Astrocyte of the spinal cord (primary cell): ENCODE data around the gene TECPR1.

Source experiments
- DNase-seq: peaks from one replicate; pipeline ENCODE4 v3.0.0; 2011; ENCODE audit warnings: low read depth, low spot score
- H3K4me3 ChIP-seq: 2 replicates; pipeline ENCODE4 v1.5.1; 2011; ENCODE audit warnings: low read depth, mild to moderate bottlenecking, low read length, moderate library complexity
- CTCF ChIP-seq: IDR thresholded peaks from 2 replicates; pipeline ENCODE4 v1.5.1; 2012; ENCODE audit warnings: low read depth, mild to moderate bottlenecking, low read length, inconsistent platforms
- in situ Hi-C: cut with HindIII; loops from 2 replicates; pipeline ENCODE4 v1.10.0; 2017; ENCODE audit warnings: low sequenced_read_pairs

The TECPR1 gene

DNA sequence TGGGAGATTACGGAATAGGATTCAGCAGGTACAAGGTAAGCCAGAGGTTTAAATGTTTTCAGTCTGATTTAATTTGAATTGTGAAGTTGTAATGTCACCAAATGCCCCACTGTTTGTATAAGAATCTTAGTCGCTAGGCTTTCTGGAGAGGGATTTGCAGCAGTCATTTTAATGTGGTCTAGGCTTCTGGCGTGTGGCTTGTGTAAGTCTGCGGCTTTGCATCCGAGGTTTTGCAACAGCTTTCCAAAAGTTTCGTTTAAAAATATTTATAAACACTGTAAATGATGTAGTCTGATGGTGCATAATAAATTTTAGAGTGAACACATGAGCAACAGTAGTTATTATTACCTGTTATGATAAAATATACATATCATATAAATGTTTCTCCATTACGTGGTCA, 66.9 kb downstream of the TECPR1 start:
- H3K4me3 ChIP-seq = no peak overlapping the region
- DNase-seq = no peak
- in situ Hi-C loops = no loop called here
- no peak for TF ChIP-seq CTCF

DNA sequence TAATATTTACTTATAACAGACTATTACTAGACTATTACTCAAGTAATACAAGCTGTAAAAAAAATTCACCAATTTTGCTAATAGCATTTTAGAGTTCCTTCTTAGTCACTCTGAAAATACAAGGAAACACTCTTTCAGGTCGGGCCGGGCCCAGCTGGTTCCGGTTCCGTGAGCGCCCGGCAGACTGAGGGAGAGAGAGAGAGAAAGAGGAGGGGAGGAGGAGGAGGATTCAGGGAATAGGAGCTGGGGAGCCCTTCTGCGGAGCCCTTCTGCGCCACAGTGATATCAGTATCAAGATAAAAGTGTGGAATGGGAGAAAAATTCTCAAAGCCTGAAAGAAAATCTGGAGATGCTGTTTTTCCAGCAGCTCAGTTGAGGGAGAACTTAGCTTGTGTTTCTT, 71.3 kb downstream of the TECPR1 start:
- no peak for DNase-seq
- in situ Hi-C loops = no loop called here
- no peak for TF ChIP-seq CTCF
- H3K4me3 ChIP-seq = no peak overlapping the region

DNA sequence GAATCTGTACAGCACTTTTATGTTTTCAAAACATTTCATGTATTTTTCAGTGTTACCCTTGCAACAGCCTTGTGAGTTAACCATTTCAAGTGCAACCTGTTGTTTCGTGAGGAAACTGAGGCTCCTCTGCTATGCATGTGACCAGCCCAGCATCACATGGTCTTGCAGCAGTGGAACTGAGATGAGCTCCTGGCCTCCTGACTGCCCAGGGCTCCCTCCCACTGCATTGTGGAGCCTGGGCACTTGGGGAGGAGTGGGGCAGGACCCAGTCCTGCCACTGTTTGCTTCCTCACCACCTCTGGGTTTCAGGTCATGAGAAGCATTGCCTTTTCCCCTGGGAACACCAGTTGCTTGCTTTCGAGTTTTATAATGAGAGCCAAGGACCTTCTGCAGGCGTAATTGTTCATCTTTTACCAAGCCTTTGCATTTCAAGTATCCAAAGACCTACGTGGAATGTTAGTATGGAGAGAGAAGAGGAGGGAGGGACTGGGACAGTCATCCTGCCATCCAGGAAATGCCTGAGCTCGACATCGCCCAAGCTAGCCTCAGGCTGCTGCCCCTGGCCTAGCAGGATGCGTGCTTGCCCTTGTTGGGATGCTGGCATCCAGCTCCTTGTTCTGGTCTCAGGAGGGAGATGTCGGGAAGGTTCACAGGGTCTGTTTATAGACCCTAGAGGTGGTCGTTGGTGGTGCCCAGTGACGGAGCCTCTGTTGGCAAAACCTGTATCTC, 73.1 kb downstream of the TECPR1 start:
- no peak for DNase-seq
- no peak for TF ChIP-seq CTCF
- H3K4me3 ChIP-seq = no peak overlapping the region
- in situ Hi-C loops = no loop called here

DNA sequence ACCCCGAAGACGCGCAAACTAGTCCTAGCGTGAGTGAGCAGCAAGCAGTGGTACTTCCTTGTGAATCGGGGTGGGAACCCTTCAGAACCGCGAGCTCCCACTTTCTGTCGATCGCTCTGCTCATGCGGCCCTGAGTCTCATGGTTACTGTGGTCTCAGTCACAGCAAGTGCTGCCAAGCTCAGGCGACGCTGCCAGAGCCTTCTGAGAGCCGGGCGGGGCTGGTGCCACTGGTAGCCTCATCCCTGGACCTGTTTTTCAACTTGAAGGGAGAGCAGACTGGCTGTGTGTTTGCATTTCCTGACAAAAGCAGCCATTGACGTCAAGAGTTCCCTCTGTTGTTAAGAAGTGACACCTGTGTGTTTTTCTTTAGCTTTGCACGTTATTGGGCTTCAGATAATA, 73.7 kb downstream of the TECPR1 start:
- no peak for TF ChIP-seq CTCF
- in situ Hi-C loops = no loop called here
- no peak overlapping the region for H3K4me3 ChIP-seq
- no peak for DNase-seq

- in situ Hi-C loops = no loop called here
- DNase-seq = no peak
- TF ChIP-seq CTCF = no peak
- no peak overlapping the region for H3K4me3 ChIP-seq
Measured at GRCh38 chr7:98177553-98177952, 74.5 kb downstream of the TECPR1 start.

DNA sequence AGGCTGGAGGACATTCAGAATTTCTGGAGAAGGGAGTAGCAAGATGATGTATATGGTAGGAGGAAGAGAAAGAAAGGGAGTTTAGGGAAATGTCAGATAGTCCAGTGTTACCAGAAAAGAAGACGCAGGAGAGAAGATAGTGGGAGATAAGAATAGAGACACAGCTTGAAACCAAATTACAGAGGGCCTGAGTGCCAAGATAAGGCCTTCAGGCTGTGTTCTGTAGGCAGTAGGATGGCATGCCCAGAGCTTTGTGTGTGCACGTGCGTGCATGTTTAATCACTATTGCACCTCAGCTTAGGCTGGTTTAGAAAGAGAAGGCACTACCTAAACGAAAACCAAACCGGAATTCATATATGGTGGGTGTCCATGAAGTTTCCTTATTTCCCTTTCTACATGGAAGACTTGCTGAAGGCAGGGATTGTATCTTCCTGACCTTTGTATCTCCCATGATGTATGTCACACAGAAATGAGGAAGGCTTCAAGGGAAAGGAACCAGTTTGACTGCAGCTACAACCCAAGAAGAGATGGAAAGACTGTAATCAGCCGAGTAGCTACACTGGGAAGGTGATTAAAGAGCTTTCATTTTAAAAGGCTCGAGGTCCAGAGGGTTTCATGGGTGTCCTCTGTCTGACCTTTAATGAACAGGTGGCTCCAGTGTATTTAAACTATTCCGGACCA, 76.6 kb downstream of the TECPR1 start:
- in situ Hi-C loops = no loop called here
- H3K4me3 ChIP-seq = no peak overlapping the region
- no peak for TF ChIP-seq CTCF
- DNase-seq = no peak
